Sigmoid colon (tissue), 4 donors: ENCODE measurements around the gene PITHD1.

Experiments used
- EP300 ChIP-seq, 4 donors: sonication (generic); formaldehyde crosslinking; IDR thresholded peaks; one replicate each; pipeline ENCODE4 v1.6.1; 2017; ENCODE audit warnings: antibody characterized with exemption in 4 of 4
- TF ChIP-seq, protein P1 (sequence below), 4 experiments: fragments of 450-650 bp in 3 of 4; fragments of 200-600 bp in 1 of 4; IDR thresholded peaks; one replicate each; pipeline ENCODE4 v1.5.1; 2016 to 2019; ENCODE audit warnings: antibody characterized with exemption in 4 of 4, mild to moderate bottlenecking in 3 of 4, moderate library complexity in 2 of 4

DNA sequence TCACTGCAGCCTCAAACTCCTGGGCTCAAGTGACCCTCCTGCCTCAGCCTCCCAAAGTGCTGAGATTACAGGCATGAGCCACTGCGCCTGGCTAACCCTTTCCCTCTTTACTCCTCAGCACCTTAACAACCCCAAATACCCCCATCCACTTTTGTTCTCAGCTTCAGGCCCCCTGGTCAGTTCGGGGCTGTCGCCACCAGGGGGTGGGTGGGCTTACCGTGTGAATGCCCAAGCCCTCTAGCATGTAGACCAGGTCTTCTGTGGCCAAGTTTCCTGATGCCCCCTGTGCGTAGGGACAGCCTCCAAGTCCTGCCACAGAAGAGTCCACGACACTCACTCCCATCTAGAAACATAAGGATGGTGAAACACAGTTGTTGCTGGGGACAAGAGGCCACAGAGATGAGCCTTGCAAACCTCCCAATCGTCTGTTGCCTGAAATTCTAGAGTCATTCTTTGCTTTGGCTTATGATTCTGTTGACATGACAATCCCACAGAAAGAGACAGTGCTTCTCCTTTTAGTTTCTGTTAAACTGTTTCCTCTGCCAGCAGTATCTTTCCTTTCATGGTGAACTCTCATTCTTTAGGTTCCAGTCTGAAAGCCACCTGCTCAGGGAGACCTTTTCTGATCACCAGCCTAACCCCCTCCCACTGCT is 26.1 kb downstream of the PITHD1 start:
- TF ChIP-seq, protein P1, sequence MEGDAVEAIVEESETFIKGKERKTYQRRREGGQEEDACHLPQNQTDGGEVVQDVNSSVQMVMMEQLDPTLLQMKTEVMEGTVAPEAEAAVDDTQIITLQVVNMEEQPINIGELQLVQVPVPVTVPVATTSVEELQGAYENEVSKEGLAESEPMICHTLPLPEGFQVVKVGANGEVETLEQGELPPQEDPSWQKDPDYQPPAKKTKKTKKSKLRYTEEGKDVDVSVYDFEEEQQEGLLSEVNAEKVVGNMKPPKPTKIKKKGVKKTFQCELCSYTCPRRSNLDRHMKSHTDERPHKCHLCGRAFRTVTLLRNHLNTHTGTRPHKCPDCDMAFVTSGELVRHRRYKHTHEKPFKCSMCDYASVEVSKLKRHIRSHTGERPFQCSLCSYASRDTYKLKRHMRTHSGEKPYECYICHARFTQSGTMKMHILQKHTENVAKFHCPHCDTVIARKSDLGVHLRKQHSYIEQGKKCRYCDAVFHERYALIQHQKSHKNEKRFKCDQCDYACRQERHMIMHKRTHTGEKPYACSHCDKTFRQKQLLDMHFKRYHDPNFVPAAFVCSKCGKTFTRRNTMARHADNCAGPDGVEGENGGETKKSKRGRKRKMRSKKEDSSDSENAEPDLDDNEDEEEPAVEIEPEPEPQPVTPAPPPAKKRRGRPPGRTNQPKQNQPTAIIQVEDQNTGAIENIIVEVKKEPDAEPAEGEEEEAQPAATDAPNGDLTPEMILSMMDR (IDR thresholded peaks at IDR 0.05): no peak
- TF ChIP-seq EP300 (IDR thresholded peaks at IDR 0.05): no peak
